Measurements from ENCODE around the gene TEP1.
A peak's percentile ranks its signal among the peaks of the same experiment; 100 is the strongest.
"Not testable (repeated sequence)": the region's sequence is repeated elsewhere in the genome, so short reads cannot be mapped to it uniquely, and the experiment has no call there.

The TEP1 gene

DNA sequence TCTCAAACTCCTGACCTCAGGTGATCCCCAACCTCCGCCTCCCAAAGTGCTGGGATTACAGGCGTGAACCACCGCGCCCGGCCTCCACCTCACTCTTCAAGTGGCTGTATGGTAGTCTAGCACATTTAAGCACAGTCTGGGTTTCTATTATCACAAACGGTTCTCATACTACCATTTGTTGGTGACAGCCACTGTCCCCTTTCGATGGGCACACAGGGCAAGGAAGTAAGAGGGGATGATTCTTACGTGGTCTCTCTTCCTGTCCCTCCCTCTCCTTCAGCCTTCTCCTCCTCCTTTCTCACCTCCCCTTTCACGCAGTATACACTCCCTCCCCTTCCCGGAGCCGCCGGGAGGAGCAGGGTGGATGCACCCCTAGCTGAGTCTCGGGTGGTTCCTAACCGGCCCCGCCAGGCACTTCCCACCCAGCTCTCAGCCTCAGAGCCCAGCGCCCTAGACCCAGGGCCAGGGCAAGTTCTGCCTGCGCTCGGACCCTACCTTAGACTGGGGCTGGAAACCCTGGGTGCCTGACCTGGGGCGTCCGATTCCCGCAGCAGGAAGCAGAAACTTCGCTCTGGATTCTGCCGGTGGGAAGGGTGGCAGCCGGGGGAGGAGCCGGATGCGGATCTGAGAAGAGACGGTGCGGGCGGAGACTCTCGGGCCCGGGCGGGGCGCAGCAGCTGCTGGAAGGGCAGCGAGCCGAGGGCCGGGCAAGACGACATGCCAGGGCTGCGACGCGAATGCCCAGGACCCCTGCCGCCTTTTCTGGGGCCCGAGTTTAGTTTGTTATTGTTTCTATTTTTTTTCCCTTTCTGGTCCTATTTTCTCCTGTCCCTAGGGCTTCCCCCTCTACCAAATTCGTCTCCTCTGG is at the start of gene TEP1:
TEP1 (minus strand) TSS at position 626 of the 868 bp plus-strand sequence. CDS start 5,062 bp downstream, outside the sequence.
- DNase-seq = peak; percentile 58

DNA sequence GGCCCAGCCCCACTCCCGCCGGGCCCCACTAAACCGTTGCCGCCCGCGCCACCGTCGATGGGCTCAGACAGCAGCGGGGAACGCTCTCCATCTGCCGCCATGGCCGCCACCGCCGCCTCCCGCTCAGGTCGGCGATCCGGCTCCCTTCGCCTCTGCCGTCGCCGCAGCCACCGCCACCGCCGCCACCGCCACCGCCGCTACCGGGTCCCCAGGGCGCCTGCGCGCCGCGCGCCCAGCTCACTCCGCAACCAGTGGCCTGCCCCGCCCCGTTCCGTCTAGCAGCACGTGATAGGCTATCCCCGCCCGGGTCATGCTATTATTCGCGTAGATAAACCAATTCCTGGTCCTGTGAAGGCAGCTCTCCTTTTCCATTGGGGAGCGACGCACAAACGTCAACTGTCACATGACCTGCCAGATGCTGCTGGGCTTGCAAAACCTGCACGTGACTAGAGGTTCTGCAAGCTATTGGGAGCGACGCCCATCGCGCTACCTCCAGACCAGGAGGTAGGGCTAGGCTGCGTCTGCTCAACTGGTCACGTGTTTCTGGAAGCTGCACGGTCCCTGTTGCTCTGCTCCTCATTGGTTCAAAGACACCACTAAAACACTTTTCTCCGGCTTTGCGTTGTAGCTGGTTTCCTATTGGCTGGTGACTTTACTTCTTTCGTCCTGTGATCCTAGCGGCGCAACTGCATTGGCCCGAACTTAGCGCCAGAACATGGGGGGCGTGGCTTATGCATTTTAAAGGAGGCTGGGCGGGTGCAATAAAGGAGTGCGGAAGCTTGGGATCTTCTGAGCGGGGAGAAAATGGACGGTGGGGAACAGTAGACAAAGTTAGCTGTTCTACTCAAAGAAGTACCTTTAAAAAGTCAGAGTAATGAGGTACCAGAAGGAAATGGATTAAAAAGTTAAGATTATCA is 48.2 kb upstream of the TEP1 start, which contains the start of gene PIP4P1:
PIP4P1 (minus strand) TSS at position 210 of the 917 bp plus-strand sequence; CDS start at position 101, 109 bp downstream.
- peak; percentile 99 for DNase-seq

DNA sequence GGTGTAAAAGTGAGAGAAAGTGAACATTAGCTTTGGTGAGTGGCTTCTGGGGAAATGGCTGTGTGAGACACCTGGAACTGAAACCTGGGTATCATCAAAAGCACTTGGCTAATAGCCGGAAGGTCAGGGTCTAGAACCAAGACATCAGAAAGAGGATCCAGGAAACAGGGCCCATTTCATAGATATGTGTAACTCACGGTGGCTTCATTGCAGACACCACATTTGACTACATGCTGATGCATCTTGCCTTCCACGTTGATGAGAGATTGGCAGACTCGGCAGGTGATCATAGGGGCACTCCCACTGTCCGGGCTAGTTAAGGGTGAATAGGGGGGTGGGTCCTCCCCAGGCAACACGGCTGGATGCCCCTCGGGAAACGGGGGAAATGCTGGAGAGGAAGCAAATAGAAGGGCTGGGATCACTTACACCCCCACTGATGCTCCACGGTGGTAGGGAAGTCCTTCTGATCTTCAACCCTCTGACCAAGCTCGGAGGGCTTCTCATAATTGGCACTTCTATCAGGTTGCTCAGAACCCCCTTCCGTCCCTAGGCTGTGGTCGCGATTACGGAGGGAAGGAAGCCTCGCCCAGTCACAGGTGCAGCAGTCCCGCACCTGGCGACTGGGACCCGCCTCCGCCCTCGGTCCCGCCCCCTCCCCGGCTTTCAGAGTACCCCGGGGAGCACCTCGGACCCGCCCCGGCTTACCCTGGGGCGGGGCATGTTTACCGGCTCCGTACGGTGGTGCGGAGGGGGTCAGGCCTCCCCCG is 47.3 kb upstream of the TEP1 start:
- peak in 1 of 2 experiments; percentile 36 for DNase-seq

DNA sequence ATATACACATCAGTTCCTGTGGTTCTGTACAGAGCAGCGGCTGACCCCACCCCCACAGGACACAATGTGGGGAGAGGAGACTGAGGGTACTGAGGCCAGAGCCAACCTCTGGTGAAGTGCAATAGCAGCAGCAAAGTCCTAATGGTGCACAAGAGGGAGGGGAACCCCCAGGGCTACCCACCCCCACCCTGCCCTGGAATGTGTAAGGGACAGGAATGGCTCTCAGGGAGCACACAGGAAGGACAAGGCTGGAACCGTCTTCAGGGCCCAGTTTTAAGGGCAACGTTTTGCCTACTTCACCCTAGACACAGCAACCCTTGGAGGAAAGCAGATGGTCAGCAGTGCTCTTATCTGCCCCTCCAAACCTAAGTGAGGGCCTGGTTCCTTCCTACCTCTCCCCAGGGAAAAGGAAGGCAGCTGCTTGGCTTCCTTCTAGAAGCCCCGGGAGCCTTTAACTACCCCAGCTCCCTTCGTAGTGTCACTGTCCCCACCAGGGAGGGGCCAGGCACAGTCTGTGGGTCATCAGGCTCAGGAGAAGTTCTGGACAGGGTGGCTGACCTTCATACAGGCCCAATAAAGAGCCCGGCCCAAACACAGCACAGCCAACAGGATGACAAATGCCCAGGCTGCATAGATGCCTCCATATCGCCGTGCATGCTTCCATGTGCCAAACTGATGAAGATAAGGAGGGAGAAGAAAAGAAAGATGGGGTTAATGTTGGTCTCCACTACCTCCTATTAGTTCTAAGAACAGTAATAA is 44.9 kb upstream of the TEP1 start:
- no peak for DNase-seq

DNA sequence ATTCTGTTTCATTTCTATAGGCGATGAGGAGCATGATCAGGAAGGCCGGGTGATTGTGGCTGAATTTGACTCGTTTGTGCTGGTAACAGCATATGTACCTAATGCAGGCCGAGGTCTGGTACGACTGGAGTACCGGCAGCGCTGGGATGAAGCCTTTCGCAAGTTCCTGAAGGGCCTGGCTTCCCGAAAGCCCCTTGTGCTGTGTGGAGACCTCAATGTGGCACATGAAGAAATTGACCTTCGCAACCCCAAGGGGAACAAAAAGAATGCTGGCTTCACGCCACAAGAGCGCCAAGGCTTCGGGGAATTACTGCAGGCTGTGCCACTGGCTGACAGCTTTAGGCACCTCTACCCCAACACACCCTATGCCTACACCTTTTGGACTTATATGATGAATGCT is 43.7 kb upstream of the TEP1 start:
- DNase-seq = no peak

DNA sequence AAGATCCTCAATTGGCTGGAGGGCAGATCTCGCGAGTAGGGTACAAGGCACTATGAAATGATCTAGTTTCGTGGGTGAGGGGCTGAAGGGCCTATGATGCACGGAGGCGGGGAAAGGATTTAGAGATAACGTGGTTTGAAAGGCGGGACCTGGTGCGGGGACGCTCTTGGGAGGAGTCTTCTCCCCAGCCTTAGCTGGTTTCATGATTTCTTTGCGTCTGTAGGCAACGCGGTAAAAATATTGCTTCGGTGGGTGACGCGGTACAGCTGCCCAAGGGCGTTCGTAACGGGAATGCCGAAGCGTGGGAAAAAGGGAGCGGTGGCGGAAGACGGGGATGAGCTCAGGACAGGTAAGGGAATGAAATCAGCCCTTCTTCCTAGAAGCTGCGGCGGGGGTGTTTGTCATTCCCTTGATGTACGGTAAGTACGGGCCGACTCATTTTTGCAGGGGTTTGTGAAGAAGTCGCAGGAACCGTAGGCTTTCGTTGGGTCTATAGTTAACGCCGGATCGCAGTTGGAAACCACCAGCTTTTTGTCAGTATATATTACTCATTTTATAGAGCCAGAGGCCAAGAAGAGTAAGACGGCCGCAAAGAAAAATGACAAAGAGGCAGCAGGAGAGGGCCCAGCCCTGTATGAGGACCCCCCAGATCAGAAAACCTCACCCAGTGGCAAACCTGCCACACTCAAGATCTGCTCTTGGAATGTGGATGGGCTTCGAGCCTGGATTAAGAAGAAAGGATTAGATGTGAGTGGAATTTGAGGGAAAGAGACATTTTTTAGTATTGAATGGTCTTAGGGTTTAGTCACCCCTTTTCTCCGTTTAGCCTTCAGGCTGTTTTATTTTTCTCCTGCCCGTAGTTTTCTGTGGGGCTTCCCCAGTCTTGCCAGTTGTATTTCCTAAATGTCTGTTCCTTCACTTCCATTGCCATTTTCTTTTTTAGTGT is 42.3 kb upstream of the TEP1 start:
- no peak for DNase-seq

DNA sequence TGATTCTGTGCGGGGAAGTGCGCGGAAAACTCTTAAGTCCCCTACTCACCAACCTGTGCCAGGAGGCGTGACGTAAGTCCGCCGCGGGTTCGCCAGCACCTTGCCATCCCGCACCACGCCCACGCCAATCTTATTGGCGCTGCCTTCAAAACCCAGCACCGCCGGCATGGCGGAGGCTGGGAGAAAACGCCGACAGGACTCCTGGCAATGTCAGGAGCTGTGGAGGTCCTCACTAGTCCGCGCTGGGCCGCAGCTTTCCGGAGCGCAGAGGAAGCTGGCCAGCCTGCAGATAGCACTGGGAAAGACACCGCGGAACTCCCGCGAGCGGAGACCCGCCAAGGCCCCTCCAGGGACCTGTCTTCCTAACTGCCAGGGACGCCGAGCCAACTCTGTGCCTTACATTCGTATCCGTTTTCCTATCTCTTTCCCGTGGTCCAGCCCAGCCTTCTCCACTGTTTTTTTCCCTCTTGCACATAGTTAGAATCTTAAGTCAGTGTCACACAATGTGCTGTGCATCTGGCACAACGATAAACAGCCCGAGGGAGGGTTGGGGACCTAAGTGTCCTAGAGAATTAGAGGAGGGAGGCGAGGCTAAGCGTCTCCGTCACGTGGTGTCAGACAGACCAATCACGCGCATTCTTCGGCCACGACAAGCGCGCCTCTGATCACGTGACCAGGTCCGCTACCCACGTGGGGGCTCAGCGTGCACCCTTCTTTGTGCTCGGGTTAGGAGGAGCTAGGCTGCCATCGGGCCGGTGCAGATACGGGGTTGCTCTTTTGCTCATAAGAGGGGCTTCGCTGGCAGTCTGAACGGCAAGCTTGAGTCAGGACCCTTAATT is 41.4 kb upstream of the TEP1 start, which contains the start of the genes APEX1 and OSGEP:
APEX1 (plus strand) TSS at position 711 of the 839 bp plus-strand sequence. CDS start 420 bp downstream, outside the sequence.
OSGEP (minus strand) TSS at position 297 of the 839 bp plus-strand sequence; CDS start at position 168, 129 bp downstream.
- DNase-seq = peak; percentile 98 to 99

DNA sequence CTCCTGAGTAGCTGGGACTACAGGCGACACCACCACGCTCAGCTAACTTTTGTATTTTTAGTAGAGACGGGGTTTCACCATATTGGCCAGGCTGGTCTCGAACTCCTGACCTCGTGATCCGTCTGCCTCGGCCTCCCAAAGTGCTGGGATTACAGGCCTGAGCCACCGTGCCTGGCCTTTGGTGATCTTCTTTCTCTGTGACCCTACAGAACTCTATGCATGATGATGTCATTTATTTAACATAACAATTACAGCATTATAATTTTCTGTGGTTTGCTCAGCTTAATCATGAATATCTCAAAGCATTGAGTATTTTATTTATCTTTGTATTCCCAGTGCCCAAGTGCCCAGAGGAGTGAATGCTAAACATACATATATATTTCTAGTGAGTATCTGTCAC is 39.5 kb upstream of the TEP1 start:
- DNase-seq = not testable (repeated sequence)

DNA sequence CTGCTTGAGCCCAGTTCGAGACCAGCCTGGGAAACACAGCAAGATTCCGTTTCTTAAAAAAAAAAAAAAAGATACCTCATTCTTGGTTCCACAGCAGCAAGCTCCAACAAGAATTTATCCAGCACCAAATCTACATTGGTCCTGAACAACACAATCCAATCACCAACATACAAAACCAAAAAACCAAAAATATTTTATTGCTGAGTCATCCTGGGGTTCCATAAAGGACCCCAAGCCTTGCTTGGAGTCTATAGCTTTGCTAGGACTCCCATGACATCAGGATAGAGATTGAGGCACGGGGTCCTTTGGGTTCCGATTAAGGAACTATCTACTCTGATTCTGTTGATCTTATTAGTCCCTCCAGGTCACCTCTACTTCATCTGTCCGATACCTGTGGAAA is 33.6 kb upstream of the TEP1 start:
- no peak for DNase-seq

DNA sequence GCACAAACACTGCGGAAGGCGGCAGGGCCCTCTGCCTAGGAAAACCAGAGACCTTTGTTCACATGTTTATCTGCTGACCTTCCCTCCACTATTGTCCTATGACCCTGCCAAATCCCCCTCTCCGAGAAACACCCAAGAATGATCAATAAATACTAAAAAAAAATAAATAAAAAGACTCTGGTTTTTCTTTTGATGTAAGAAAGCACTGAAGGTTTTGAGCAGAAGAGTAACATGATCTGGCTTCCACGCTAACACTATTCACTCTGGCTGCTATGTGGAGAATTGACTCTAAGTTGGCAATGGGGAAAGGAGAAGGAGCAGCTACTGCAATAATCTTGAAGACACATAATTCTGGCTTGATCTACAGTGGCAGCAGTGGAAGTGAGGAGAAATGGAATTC is 30.3 kb upstream of the TEP1 start:
- DNase-seq = not testable (repeated sequence)

DNA sequence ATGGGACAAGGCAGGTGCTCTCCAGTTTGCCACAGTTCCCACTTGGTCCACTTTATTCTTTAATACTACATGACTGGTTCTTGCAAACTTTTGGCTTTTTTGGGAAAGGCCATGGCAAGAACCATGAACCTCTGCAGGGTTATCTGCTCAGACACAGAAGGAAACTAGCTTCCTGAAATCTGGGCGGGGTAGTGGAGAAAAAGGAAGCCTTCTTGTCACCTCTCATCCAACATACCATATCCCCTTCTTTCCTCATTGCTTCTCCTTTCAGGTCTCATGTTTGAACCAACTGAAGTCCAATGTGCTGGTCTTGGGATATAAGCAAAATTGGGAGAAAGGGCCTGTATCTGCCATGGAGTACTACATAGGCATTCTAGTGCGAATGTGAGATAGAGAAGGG is 28.2 kb upstream of the TEP1 start:
- DNase-seq = no peak

DNA sequence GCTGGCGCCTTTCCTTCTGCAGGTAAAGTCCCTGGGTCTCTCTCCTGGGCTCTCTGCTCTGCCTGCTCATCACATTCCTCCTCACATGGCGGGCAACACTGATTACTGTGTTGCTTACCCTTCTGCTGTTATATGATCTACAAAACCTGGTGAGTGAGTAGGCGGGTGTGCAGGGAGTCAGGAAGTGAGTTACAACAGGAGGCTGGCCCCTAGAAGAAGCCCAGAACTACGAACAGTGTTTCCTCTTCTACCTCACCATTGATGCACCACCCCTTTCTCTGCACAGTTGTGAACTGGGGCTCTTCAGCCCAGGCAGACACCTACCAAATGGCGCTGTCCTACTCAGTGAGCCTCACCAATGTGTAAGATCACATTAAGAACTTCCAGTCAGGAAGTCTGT is 27.6 kb upstream of the TEP1 start:
- no peak for DNase-seq

DNA sequence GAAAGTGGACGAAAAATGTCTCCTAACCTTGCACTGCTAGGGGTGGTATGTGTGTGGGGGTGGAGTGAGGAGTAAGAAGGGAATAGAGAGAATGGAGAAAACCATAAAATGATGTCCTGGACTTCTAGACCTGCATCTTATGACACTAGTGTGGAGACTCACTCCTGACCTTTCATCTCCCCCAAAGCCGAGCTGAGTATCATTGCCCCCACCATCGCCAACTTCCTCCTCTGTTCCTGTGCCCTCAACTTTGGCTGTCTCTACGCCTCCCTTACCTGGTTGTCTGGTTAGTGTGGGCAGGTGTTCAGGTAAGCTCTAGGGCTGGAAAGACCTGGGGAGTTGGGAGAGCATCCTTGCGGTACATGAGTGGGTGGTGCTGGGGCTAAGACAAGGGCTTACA is 27.2 kb upstream of the TEP1 start:
- DNase-seq = no peak

DNA sequence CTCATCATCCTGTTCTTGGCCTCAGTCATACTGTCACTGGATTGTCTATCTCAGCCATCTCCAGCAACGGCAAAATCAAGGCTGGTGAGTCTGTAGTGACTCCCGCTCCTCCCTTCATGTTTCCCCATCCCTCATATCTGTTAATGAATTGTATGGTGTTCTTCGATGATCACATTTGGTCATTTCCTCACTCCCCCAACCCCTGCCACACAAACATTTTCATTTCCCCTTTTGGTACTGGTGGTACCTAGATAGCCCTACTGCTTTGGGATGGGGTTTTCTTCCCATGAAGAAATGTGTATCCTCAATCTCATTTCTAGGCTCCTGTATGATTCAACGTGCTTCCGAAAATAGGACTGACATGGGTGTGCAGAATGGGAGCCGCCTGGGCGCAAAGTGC is 25.4 kb upstream of the TEP1 start:
- no peak for DNase-seq

DNA sequence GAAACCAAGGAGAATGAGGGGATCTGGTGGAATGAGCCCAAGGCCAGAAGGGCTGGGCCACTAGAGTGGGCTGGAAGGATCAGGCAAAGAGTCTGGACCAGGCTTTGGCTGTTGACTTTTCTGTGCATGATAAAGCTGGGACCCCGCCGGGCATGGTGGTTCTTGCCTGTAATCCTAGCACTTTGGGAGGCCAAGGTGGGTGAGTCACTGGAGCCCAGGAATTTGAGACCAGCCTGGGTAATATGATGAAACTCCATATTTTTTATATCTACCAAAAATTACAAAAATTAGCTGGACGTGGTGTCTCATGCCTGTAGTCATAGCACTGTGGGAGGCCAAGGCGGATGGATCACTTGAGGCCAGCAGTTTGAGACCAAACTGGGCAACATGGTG is 23.1 kb upstream of the TEP1 start:
- no peak for DNase-seq

DNA sequence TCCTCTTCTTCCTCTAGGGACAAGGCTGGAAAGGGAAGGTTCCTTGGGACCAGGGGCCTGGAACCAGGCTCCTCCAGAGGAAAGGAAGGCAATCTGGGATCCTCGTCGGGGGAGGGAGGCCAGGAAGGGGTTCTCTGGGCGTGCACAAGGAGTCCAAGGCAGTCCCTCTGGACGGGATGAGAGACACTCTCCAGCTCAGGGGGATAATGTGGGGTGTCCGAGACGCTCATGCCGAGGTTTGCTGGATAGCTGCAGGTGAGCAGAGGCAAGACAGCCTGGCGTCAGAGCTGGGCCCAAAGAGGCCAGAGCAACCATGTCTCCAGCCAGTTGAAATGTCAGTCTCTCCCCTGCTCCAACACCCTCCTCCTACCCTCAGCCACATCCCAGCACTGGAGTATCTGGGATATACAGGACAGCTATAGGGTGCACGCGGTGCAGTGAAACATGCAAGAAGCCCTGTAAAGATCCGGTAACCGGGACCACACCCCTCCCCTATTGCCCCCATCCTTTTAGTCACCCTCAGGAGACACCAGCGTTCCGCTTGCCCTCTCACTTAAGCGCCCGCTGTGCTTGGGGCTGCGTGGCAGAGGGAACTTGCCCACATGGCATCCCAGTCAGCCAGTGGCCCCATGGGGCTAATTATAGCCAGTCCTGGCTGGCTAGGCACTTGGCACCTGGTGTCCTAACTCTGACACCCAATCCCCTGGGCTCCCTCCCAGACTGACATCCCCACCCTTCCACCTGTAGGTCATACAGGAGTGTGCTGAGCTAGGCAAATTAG is 22.5 kb upstream of the TEP1 start, which contains the start of gene KLHL33:
KLHL33 (minus strand) TSS at position 585 of the 781 bp plus-strand sequence; CDS start at position 230, 355 bp downstream.
- DNase-seq = no peak

DNA sequence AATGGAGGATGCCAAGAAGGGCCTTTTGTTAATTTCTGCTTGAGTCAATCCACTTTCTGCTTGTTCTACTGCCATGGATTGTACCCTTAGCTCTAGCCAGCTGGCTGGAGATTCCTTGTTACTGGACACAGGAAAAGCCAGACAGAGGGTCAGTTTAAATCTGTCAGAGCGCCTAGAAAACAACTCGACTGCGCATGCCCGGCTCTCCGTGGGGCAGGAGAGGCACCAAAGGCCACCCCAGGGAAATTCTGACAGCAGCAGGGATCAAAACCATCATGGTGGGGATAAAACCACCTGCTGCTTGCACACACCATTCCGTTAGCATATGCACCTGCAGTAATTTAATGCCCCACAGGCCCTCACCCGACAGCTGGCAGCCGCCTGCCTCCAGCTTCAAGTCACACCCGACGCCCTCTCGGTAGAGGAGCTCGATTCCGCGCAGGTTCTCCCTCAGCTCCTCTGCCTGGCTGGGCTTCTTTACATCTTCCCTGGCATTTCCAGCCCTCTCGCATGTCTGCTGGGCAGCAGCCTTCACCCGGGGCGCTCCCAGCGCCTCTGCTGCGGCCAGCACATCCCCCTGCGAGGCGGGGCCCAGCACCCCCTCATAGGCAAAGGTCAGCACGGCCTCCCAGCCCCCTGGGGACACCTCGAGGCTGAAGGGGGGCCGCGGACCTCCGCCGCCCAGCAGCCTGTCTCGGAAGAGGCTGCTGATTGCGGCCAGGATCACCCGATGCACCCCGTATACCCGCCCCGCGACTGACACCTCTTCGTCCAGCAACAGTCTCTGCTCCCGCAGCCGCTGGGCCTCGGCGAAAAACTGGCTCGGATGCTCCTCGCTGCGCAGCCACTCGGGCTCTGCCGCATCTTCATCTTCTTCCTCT is 21.6 kb upstream of the TEP1 start:
- DNase-seq = no peak

Data from NCI-H1930 (cell line).